ENCODE data around the gene PLA2G15.
A peak's percentile ranks its signal among the peaks of the same experiment; 100 is the strongest.

DNA sequence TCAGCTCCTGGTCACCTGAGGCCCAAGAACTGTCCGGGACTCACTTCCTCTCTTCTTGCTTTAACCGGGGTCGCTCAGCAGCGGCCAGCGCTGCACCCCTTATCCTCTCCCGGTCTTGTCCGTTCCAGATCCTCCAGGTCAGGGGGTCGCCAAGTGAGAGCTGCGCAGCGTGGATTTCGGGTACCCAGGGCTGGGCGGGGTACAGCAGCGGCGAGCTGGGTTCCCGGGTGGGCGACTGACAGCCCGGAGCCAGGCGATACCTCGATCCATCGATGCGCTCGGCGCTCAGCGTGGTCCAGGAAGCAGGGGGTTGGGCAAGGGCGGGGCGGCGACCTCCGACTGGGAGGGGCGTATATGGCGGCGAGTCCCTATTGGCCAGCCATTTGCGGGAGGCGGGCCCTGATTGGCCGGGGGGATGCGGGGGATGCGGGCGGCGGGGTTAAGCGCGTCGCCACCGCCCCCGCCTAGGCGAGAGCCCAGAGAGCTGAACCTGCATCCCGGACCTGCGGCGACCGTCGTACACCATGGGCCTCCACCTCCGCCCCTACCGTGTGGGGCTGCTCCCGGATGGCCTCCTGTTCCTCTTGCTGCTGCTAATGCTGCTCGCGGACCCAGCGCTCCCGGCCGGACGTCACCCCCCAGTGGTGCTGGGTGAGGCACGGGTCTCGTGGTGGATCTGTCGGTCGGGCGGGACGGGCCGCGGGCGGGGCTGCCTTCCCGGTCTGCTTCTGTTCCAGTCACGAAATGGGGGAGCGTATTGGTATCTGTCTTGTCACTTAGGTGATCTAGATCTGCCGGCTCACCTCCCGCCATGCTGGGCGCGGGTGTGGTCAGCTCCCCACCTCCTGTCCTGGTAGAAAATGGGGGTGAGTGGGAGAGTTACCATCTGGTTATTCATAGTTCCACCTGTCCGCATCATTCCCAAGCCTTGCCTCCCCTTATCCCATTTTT lies at the start of gene PLA2G15:
- TF ChIP-seq, protein P1, sequence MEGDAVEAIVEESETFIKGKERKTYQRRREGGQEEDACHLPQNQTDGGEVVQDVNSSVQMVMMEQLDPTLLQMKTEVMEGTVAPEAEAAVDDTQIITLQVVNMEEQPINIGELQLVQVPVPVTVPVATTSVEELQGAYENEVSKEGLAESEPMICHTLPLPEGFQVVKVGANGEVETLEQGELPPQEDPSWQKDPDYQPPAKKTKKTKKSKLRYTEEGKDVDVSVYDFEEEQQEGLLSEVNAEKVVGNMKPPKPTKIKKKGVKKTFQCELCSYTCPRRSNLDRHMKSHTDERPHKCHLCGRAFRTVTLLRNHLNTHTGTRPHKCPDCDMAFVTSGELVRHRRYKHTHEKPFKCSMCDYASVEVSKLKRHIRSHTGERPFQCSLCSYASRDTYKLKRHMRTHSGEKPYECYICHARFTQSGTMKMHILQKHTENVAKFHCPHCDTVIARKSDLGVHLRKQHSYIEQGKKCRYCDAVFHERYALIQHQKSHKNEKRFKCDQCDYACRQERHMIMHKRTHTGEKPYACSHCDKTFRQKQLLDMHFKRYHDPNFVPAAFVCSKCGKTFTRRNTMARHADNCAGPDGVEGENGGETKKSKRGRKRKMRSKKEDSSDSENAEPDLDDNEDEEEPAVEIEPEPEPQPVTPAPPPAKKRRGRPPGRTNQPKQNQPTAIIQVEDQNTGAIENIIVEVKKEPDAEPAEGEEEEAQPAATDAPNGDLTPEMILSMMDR (conservative IDR thresholded peaks at IDR 0.05; ENCODE audit: low read depth in 2 of 2) = no peak
- TF ChIP-seq, protein P2, sequence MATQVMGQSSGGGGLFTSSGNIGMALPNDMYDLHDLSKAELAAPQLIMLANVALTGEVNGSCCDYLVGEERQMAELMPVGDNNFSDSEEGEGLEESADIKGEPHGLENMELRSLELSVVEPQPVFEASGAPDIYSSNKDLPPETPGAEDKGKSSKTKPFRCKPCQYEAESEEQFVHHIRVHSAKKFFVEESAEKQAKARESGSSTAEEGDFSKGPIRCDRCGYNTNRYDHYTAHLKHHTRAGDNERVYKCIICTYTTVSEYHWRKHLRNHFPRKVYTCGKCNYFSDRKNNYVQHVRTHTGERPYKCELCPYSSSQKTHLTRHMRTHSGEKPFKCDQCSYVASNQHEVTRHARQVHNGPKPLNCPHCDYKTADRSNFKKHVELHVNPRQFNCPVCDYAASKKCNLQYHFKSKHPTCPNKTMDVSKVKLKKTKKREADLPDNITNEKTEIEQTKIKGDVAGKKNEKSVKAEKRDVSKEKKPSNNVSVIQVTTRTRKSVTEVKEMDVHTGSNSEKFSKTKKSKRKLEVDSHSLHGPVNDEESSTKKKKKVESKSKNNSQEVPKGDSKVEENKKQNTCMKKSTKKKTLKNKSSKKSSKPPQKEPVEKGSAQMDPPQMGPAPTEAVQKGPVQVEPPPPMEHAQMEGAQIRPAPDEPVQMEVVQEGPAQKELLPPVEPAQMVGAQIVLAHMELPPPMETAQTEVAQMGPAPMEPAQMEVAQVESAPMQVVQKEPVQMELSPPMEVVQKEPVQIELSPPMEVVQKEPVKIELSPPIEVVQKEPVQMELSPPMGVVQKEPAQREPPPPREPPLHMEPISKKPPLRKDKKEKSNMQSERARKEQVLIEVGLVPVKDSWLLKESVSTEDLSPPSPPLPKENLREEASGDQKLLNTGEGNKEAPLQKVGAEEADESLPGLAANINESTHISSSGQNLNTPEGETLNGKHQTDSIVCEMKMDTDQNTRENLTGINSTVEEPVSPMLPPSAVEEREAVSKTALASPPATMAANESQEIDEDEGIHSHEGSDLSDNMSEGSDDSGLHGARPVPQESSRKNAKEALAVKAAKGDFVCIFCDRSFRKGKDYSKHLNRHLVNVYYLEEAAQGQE (IDR thresholded peaks at IDR 0.05; ENCODE audit: unreplicated experiment) = no peak
- TF ChIP-seq POLR2AphosphoS5 (IDR thresholded peaks at IDR 0.05; ENCODE audit: low read depth) (peak; percentile 88), EZH2phosphoT487 (IDR thresholded peaks at IDR 0.05; ENCODE audit: unreplicated experiment) (no peak), CREB1 (CRISPR knock-in tag; IDR thresholded peaks at IDR 0.05; ENCODE audit: low read depth) (peak; percentile 74), NANOG (IDR thresholded peaks at IDR 0.05; ENCODE audit: borderline replicate concordance) (no peak), JUNB (IDR thresholded peaks at IDR 0.05; ENCODE audit: unreplicated experiment) (no peak), ZNF114 (CRISPR knock-in tag; IDR thresholded peaks at IDR 0.05) (no peak)

Data from GM23338 (cell line).